Activated CD4-positive, alpha-beta T cell treated with anti-CD3 and anti-CD28 coated beads for 48 hours (primary cell): ENCODE data around the gene PANK4.
"Not testable (repeated sequence)": the region's sequence is repeated elsewhere in the genome, so short reads cannot be mapped to it uniquely, and the experiment has no call there.

Experiments used
- DNase-seq: peaks from one replicate; pipeline ENCODE4 v3.0.0-alpha.2; 2020

PANK4 gene

DNA sequence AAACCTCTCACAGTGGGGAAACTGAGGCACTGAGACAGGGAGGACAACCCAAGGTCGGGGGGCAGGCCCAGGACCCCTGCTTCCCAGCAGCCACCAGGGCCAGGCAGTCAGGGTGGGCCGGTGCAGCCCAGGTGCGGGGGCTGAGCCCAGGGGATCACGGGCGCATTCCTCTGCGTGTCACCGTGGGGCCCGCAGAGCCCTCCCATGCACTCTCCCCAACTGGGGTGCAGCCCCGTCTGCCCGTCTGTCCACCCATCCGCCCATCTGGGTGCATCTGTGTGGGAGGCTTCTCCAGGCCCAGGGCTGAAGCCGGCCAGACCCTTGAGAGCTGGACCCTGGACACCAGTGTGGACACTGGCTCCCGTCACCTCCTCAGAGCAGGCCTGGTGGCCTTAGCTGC lies 53.2 kb downstream of the PANK4 start:
- DNase-seq = no peak

DNA sequence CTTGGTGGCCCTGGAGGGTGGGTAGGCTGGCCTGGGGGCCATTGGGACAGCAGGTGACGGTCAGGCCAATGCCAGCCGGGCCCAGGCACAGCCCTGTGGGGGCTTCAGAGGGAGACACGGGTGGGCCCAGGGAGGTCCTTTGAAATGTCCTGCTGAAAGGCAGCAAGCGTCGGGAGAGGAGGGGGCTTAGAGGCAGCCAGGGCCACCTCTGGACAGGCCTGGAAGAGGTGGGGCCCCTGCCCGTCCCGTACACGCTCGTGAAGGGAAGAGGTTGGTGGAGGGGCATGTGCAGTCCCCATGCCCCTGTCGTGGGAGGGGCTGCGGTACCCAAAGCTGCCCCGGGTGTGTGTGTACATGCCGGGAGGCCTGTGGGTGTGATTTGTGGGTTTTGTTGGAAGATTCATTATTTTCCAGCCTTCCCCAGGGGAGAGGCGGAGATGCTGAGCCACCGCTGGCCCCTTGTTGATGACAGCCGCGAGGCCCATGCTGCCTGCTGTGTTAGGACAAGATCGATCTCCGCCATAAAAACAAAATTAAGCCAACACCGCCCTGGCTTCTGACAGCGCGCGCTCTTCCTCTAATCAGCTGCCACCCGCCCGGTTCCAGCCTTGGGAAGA lies 53.7 kb downstream of the PANK4 start:
- DNase-seq = no peak

DNA sequence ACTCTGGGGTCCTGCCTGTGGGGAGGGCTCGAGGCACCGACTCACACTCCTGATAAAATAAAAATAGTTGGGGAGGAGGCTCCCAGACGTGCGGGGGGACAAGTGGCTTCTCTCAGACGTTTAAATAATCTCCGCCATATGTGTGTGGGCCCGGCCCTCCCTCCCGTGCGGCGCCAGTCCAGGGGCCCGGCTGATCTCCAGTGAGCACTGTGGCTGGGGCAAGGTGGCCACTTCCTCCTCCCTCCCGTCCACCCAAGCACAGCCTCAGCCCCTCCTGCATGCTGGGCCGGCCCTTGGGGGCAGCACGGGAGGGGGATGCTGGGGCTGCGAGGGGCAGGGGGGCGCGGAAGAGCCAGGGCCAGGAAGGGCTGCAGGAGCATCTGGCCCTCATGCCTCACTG lies 54.3 kb downstream of the PANK4 start:
- DNase-seq = no peak

DNA sequence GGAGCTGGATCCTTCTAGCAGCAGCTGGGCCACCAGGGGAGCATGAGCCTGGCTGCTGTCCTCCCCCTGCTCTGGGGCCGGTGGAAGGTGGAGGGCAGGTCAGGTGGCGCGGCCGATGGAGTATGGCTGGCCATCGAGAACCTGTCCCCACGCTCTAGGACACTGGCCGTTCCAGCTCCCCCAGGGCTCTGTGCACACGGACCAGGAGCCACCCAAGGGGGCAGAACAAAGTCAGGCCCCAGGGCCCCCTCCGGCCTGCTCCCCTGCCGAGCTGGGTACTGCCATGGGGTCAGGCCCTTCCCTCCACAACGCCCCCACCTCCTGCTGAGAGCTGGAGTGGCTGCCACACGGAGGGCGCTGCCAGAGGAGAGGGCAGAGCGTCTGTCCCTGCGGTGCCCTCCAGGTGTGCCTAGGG lies 54.8 kb downstream of the PANK4 start:
- no peak for DNase-seq

DNA sequence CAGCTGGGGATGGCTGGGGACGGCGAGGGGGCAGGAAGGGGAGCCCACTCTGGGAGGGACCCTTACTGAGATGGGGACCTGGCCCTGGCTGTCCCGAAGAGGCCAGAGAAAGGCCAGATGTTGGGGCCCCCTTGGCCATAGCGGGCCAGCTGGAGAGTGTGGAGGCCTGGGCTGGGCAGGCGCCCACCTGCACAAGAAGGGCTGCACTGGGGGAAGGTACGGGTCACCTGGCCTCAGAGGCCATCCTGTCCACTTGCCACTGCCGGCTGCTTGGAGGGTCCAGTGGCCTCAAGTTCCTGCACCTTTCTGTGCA lies 55.3 kb downstream of the PANK4 start:
- no peak for DNase-seq

DNA sequence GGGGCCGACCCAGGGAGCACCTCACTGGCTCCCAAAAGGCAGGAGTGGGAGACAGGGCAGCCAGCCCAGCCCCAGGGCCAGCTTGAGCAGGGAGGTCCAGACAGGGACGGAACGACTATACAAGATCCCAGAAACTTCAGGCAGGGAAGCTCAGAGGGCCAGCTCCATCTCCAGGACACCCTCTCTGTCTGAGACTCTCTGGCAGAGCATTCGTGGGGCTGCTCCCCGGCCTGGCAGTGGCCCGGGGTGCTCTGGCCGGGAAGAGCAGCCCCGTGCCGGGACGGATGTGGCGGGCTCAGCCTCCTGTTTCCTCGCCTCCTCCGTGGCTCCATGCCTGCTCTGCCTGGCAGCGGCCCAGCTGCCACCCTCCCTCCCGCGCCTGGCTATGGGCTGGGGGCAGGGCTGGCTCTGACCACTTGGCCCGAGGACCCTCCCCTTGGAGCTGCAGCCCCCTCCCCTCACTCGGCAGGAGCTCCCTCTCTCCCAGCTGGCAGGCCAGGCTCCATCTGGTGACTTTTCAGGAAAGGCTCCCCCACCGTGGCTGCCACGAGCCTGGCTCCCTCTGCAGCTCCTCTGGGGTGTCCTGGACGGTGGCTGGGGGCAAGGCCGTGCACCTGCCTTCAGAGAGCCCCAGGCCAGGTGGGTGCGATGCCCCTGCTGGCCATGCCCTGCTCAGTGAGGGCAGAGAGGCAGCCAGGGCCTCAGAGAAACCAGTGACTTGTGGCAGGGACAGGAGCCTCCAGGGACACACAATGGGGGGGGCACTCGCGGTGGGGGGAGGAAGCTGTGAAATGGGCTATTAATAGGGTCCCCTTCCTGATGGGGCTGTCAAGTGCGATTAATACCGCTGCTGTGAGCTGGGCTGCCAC lies 55.9 kb downstream of the PANK4 start:
- DNase-seq = no peak

DNA sequence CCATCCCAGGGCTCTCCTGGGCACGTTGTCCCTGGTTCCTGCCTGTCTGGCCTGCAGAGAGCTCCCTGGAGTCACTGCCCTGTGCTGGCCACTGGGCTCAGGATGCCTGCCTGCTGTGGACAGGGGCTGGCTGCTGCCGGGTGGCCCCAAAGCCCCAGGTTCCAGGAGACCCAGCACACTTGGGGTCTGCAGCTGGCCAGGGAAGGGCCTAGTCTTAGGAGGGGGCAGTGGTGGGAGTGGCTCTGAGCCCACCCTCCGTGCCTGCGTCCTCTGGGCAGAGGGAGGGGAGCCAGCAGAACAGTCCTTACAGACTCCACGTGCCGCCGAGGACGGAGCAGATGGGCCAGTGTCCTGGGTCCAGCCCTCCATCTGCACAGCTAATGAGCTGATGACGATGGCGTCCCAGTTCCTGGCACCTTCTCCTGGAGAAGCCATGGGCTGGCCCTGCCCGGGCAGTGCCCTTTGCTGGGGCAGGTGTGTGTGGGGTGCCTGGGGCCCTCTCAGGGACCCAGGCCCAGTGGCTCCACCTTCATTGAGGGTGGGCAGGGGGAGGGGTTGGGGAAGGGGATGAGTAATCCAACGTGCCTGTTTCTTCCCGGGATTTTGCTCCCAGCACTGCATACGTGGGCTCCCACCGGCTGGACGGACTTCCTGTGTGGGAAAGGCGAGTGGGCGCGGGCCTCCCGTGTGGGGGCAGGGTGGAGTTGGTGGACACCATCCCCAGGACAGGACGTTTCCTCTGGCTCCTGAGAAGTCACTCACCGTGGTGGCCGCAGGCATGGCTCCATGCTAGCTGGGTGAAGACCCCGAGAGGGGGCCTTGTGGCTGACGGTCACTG lies 57.1 kb downstream of the PANK4 start:
- no peak for DNase-seq

DNA sequence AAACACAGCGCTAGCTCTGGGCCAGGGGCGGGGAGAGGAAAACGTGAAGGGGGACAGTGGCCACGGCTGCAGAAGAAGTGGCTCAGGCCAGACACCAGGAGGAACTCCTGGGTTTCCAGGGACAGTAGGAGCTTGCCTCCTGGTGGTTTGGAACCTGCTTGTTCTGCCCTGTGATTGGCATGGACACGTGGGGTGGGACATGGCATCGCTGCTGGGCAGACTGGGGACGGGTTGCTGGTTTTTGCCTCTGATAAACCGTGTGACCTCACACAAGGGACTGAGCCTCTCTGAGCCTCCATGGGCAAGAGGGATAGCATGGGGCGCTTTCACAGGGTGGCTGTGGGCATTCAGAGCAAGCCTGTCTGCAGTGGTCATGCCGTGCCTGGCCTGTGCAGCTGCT lies 57.9 kb downstream of the PANK4 start:
- no peak for DNase-seq

DNA sequence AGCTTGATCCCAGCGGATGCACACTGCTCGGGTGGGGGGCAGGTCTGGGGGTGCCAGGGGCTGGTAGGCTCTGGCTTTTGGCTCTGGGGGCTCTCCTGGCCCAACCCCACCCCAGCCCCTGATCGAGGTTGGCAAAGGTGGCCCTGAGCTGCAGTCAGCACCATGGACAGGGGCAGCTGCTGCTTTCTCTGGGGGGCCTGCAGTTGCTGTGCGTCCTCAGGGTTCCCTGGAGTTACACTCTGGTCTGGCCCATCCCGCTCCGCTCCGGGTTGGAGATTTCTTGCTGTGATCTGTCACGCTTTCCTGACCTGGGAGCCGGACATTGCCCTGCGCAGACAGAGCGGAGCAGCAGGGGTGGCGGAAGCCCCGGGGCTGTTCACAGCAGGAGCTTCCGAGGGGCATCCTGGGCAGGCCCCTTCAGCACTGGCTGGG lies 58.3 kb downstream of the PANK4 start:
- peak; percentile 36 for DNase-seq

DNA sequence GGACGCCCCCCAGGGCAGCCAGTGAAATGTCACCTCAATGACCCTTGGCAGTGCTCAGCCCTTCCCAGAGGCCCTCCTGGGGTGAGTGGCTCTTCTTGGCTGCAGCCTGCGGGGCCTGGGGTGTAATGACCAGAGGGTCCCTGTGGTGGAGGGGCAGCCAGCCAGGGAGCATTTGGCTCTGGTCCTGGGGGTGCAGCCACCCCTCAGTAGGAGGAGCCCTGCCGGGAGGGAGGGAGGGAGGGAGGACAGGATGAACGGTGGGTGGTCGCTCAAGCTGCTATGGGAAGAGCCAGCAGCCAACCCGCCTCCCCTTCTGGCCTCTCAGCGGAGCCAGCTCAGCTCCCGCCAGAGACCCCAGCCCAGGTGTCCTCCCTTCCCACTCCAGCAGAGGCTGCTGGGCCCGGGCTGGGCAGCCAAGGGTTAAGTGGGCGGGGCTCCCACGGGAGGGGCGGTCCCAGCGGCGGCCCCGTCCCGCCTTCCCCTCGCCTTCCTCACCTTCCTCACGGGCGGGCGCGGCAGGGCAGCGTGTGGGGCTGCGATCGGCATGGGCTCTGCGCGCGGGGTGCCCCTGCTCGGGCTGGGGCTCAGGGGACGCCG lies 59.3 kb downstream of the PANK4 start:
- peak; percentile 53 for DNase-seq

DNA sequence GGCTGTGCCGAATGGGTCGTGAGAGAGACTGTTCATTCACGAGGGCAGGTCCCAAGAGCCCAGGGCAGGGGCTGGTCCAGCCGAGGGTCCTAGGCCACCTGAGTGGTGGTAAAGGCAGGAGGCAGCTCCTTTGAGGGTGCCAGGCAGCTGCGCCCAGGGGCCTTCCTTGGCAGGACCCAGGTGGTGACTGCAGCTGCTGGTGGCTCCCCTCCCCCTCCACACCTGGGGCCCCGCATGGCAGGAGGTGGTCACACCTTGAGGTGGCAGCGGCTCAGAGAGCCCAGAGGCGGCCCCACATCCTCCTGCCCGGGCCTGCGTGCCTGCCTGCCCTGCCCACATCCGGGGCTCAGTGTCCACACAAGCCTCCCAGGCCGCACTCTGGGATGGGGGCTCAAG lies 60.1 kb downstream of the PANK4 start:
- DNase-seq = no peak

DNA sequence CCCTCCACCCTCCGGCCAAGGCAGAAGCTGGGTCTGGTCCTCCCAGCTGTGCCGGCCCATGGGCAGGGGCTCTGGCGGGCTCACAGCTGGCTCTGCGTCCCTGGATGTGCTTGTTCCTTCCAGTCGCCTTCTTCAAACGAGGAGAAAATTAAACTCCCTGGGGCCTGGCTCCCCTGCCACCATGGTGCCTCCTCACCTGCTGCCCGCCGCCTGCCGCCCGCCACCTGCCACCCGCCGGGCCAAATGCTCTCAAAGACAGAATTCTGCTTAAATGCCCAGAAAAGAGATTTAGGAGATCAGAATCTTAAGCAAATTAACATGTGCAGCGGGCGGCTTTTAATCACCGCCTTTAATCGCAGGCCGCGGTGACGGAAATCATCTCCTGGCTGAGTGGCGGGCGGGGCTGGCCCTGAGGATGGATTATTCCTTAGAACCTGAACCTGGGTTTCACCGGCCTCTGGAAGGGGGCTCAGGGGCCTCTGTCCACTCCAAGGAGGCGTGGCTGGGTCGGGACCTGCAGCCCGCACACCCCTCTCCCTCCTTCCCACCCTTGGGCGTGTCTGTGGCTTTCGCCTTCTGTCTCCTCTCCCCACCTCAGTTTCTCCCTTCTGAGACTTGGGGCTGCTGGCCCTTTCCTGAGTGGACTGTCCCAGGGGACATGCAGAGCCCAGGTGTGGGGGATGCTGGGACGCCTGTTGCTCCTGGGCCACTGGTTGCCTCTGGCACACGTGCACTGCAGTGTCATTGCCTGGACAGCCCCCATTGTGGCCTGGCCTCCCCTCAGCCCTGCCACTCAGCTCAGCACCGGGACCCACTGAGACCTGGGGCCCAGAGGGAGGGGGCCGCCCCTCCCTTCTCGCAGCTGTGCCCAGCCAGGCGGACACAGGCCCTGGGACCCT lies 60.8 kb downstream of the PANK4 start:
- DNase-seq = no peak

DNA sequence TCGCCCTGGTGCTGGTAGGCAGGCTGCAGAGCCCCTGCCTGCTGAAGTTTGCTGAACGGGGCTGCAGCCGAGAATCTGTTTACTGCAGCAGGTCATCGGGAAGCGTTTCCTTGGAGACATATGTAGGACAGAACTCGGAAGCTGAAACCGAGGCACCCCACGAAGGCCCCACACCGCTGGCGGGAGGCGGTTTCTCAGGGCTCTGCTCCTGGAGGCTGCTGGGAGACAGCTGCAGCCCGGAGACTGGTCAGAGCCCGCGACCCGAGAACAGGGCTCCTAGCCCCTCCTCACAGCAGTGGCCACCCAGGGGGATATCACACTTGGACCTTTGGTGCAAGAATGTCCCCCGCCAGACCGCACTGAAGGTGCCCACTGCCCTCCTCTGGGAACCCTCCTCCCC lies 63.0 kb downstream of the PANK4 start:
- DNase-seq = no peak

DNA sequence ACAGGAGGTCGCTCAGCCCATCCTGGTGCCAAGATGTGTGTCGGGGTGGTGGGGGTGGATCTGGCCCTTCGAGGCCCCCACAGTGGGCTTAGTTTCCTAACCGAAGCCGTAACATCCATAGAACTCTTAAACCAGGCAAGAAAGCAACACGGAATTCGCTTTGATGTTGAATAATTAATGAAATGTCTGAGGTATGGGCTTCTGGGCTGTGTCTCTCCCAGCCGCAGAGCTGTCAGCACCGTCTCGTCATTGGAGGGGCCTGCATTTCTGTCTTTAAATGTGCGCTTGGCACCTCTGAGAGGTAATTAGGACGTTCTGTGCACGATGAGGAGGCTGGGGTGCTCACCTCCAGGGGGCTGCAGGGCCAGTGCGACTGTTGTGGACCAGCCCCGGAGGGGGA lies 63.6 kb downstream of the PANK4 start:
- no peak for DNase-seq

DNA sequence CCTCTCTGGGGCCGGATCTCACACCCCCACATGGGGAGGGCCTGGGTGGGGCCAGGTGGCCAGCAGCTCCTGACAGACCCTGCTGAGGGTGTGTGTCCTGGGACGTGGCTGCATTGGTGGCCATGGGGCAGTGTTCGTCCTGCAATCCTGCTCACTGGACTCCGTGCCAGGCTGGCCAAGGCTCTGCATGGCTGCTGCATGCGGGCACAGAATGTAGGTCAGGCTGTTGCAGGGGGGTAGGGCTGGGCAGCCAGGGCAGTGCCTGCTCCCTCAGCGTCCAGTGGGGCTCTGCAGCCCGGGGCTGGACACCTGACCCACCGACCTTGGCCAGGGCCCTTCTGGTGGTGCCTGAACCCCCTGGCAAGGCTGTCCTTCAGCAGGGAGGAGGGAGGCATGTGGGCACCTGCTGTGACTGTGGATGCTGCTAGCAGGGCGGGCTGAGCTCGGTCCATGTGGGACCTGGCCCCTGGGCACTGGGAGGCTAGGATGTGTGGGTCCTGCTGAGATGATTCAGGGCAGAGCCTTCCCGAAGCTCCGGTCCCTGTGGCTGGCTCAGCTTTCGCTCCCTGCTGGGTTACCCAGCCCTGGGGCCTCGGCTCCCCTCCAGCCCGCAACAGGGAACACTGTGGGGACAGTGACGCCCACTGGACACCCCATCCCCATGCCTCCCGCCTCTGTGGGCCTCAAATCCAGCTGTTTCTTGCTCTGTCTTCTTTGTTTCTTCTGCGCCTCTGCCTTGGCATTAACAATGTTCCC lies 65.2 kb downstream of the PANK4 start:
- DNase-seq = no peak

DNA sequence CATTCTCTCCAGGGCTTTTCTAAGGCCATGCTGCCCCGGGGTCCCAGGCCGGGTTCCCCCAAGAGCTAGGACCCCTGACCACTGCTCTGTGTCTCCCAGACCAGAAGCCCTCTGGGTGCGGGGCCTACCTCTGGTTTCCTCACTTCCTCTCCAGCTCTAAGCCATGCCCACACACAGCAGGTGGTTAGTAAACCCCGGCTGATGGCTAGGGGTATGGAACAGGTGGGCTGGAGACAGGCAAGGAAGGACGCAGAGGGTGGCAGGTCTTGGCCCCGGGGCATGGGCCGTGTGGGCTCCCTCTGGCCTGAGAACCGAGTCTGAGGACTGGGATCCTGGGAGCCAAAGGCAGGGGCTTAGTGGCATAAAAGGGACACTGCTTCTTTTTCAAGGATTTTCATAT lies 66.2 kb downstream of the PANK4 start:
- DNase-seq = no peak

DNA sequence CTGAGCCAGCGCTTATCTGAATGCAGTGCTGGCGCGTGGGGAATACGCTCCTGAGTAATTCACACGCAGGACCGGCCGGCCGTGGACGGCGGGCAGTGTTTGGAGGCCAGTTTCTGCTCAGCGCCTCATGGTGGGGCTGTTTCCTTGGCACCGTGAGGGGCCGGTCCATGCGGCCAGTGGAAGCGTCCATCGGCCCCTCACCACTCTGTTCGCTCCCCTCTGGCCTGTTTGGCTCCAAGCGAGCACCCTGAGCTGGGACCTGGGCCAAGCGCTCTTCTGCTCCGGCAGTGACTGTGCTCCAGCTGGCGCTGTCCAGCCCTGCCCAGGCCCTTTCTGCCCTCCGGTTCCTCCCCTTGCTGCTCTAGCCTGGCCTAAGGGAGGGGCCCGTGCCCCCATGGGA lies 66.6 kb downstream of the PANK4 start:
- DNase-seq = no peak

DNA sequence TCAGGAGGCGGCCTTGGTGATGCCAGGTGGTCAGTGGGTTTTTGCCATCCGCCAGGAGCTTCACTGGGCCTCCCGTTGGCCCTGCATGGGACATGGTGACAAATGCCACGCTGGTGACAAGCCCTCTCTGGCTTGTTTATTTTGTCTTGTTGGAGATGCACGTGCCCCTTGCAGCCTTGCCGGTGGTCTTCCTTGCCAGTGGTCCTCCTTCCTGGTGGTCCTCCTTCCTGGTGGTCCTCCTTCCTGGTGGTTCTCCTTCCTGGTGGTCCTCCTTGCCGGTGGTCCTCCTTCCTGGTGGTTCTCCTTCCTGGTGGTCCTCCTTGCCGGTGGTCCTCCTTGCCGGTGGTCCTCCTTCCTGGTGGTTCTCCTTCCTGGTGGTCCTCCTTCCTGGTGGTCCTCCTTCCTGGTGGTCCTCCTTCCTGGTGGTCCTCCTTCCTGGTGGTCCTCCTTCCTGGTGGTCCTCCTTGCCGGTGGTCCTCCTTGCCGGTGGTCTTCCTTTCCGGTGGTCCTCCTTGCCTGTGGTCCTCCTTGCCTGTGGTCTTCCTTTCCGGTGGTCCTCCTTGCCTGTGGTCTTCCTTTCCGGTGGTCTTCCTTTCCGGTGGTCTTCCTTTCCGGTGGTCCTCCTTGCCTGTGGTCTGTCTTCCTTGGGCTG lies 67.2 kb downstream of the PANK4 start:
- DNase-seq = not testable (repeated sequence)

DNA sequence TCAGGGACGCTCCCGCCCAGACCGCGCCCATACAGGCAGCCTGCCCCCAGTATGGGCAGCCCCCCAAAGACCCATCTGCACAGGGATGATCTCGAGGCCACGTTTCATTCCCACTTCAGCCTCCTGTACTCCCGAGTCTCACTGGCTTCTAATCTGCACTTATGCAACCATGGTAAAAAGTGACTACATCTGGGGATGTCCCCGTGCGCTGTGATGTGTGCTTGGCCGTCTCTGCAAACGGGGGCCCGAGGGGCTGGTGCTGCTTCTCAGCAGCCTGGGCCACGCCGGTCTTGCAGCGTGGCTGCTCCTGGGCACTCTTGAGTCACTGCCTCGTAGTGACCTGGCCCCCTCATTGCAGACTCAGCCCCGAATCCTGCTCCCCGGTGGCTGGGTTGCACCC lies 67.7 kb downstream of the PANK4 start:
- DNase-seq = no peak
